BJ (cell line): ENCODE results near the gene CCZ1. TPM values are rescaled to one million over a fixed set of nuclear protein-coding genes. Genes with fewer than 3 reads are reported as not detected.
"Not testable (repeated sequence)": the region's sequence is repeated elsewhere in the genome, so short reads cannot be mapped to it uniquely, and the experiment has no call there.

Experiments
- CTCF ChIA-PET: fragments of 350-600 bp; formaldehyde crosslinking; extraction: SDS; loops from one replicate; lab custom pipeline; 2021; ENCODE audit warnings: antibody characterized with exemption, inconsistent platforms; lab: Yijun Ruan, JAX
- POLR2A ChIA-PET: fragments of 300-600 bp; sonication (Branson Sonifier 250); formaldehyde crosslinking; extraction: SDS; loops from one replicate; lab custom pipeline; 2021; ENCODE audit warnings: antibody characterized with exemption; lab: Charles Lee
- DNase-seq: peaks from one replicate; pipeline ENCODE4 v3.0.0-alpha.2; 2011; ENCODE audit warnings: low read depth
- H3K27me3 ChIP-seq: 2 replicates; pipeline ENCODE4 v1.6.0; 2011; ENCODE audit warnings: low read length; ENCODE audit not compliant: control insufficient read depth, insufficient read depth
- H3K36me3 ChIP-seq: 2 replicates; pipeline ENCODE4 v1.5.1; 2011; ENCODE audit warnings: low read length; ENCODE audit not compliant: control insufficient read depth, insufficient read depth
- H3K4me3 ChIP-seq: 2 replicates; pipeline ENCODE4 v1.5.1; 2011; ENCODE audit warnings: low read depth, mild to moderate bottlenecking, control low read depth, low read length
- polyA plus RNA-seq: library from polyadenylated mRNA; depleted of rRNA; stranded (reverse); fragments of >200 nt; gene quantifications from 2 replicates; pipeline ENCODE4 v1.2.3, GENCODE V29; 2011; rRNA removed
- small RNA-seq: library from RNA; depleted of rRNA; stranded (forward); fragments of <200 nt; gene quantifications from one replicate; pipeline ENCODE3, GENCODE V24; 2012; ENCODE audit warnings: low replicate concordance, low read depth; ENCODE audit not compliant: insufficient read length

CCZ1 gene
- polyA plus RNA-seq, 1 experiment = 26.4 TPM

DNA sequence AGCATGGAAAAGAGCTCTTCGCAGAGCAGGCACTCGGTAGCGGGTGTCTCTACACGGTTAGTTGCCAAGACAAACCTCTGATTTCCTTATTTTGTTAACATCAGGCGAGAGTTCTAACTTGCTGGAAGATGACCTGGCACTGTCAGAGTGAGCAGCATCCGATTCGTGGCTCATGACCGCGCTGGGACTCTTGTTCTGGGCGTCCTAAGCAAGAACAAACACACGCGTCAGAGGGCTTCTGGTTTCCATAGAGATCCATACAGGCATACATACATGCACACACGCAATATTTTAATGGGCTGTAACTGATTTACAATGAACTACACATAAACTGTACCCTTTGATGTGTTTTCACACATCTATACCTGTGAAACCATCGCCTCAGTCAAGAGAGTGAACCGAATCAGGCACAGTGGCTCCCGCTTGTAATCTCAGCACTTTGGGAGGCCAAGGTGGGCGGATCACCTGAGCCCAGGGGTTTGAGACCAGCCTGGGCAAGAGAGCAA is 36.5 kb downstream of the CCZ1 start:
- DNase-seq, CTCF ChIA-PET, H3K4me3 ChIP-seq: not testable (repeated sequence)

DNA sequence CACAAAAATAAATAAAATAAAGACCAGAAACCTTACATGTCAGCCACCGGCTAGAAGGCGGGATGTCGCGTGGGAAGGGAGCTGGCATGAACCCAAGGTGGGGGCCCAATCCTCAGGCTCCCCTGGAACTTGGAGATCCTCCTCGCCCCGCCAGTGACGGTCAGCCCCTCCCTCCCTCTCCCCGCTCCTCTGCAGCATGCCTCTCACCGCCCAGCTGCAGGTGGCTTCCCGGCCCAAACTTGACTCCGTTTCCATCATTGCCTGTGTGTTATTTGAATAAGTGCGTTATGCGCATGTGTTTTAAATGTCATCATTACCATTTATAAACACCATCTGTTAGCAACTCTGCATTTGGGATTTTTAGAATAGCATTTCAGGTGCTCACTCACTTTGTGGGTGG is 64.7 kb downstream of the CCZ1 start:
- CTCF ChIA-PET, H3K4me3 ChIP-seq, POLR2A ChIA-PET, DNase-seq, H3K36me3 ChIP-seq, H3K27me3 ChIP-seq: not testable (repeated sequence)

More for the DNA sequence above, 36.5 kb downstream of the CCZ1 start:
- POLR2A ChIA-PET, H3K27me3 ChIP-seq, H3K36me3 ChIP-seq: not testable (repeated sequence)

DNA sequence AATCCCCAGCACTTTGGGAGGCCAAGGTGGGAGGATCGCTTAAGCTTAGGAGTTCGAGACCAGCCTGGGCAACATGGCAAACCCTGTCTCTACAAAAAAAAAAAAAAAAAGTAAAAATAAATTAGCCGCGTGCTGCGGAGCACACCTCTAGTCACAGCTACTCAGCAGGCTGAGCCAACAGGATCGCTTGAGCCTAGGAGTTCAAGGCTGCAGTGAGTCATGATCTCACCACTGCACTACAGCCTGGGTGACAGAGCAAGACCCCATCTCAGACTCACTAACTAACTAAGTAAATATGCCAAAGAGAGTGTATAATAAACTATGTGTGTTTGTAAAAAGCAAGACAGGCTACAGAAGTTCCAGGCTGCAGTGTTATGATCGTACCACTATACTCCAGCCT is 65.3 kb downstream of the CCZ1 start:
- H3K36me3 ChIP-seq, H3K4me3 ChIP-seq, DNase-seq, CTCF ChIA-PET, H3K27me3 ChIP-seq, POLR2A ChIA-PET: not testable (repeated sequence)

DNA sequence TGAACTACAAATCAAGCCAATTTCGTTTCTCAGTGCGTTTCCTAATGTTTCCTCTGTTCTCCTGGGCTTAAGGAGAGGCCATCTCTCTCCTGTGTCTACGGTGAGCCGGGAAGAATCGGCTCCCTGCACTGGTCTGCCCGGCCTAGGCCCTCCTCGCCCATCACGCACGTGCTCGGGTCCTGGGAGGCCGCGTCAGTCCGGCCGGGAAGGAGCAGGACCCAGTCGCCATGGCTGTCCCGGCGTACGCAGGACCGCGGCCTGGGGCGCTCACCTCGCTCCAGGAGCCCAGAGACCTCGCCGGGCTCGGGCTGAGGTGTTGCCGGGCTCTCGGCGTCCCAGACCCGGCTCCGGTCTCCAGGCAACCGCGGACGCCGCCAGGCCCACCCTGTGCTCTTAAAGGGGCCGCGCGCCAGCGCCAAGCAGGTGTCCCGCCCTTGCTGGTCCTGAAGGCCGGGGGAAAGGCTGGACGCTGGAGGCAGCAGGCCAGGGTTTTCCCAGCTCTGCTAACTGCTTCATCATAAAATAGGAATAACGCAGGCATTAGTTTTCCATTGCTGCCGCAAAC is 71.9 kb downstream of the CCZ1 start, which contains the start of gene RSPH10B:
TSS of gene RSPH10B (minus strand) at position 343 of the 565 bp plus-strand sequence. CDS start 3,573 bp downstream, outside the sequence.
- H3K36me3 ChIP-seq, CTCF ChIA-PET, POLR2A ChIA-PET, H3K4me3 ChIP-seq, H3K27me3 ChIP-seq, DNase-seq: not testable (repeated sequence)

DNA sequence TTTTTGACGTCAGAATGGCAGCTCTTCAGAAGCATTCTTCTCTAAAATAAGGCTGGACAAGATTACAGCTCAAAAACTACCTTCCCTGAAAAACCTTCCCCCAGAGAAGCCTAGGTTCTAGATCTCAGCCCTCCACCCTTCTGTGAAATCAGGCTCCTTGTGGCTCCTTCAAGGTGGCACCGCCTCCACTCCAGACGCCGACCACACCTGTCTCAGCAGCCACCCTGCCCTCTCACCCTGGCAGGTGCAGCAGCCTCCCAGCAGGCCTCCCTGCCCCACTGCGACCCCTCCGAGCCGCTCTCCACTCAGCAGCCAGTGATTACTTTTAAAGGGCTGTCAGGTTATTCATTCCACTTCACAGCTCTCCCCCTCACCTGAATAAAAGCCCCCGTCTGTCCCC is 75.0 kb downstream of the CCZ1 start:
- H3K27me3 ChIP-seq, H3K4me3 ChIP-seq, CTCF ChIA-PET, DNase-seq, H3K36me3 ChIP-seq, POLR2A ChIA-PET: not testable (repeated sequence)

Small RNAs within 50 kb of the gene (small RNA-seq; reads per million reads assigned to genes)
- gene RN7SL556P = not detected

Other genes with a start within 250 kb of the CCZ1 start
- gene RNF216, start 117.1 kb upstream of the CCZ1 start, polyA plus RNA-seq = 27.2 and 33.0 TPM in 2 replicates
- not detected in 2 replicates for gene OCM, start 17.9 kb upstream of the CCZ1 start, polyA plus RNA-seq
- gene RSPH10B, start 72.0 kb downstream of the CCZ1 start, polyA plus RNA-seq = not detected in 2 replicates
- gene PMS2, start 110.3 kb downstream of the CCZ1 start, polyA plus RNA-seq = 6.4 and 9.7 TPM in 2 replicates
- gene AIMP2, start 110.5 kb downstream of the CCZ1 start, polyA plus RNA-seq = 74.9 and 75.0 TPM in 2 replicates
- 0.31 and 0.40 TPM in 2 replicates for gene ANKRD61, start 132.6 kb downstream of the CCZ1 start, polyA plus RNA-seq
- 66.5 and 71.6 TPM in 2 replicates for gene EIF2AK1, start 160.4 kb downstream of the CCZ1 start, polyA plus RNA-seq
- gene USP42, start 206.2 kb downstream of the CCZ1 start, polyA plus RNA-seq = 2.0 and 2.5 TPM in 2 replicates